Measurements from ENCODE around the gene DAO. TPM values are rescaled to one million over a fixed set of nuclear protein-coding genes. Genes with fewer than 3 reads are reported as not detected.
A peak's percentile ranks its signal among the peaks of the same experiment; 100 is the strongest.
"Not testable (repeated sequence)": the region's sequence is repeated elsewhere in the genome, so short reads cannot be mapped to it uniquely, and the experiment has no call there.

Gene DAO
- total RNA-seq, 2 experiments from 2014 or later: not detected

- Mint-ChIP-seq H3K4me1 (peaks cover 30% of the 10 kb centered on the region), H3K36me3 (peaks cover 25% of the 10 kb centered on the region)
- not testable (repeated sequence) for H3K9me3 Mint-ChIP-seq, H3K27me3 Mint-ChIP-seq, DNase-seq, H3K27ac Mint-ChIP-seq, H3K4me3 Mint-ChIP-seq
Observed at GRCh38 chr12:108841825-108842224, 38.1 kb upstream of the DAO start.

GRCh38 chr12:108842361-108842760, 37.5 kb upstream of the DAO start:
- Mint-ChIP-seq H3K4me1 (peaks cover 27% of the 10 kb centered on the region), H3K27ac (no peak overlapping the region), H3K4me3 (no peak overlapping the region), H3K36me3 (peaks cover 24% of the 10 kb centered on the region), H3K27me3 (no peaks in the 10 kb centered on the region), H3K9me3 (peaks cover 2% of the 10 kb centered on the region)
- no peak for DNase-seq

GRCh38 chr12:108843187-108843586, 36.7 kb upstream of the DAO start:
- Mint-ChIP-seq H3K4me1 (peaks cover 18% of the 10 kb centered on the region), H3K27ac (no peak overlapping the region), H3K9me3 (peaks cover 2% of the 10 kb centered on the region), H3K4me3 (no peak overlapping the region), H3K27me3 (no peaks in the 10 kb centered on the region), H3K36me3 (peaks cover 25% of the 10 kb centered on the region)
- no peak for DNase-seq

GRCh38 chr12:108845696-108846095, 34.2 kb upstream of the DAO start:
- no peaks in the 10 kb centered on the region for H3K27me3 Mint-ChIP-seq
- H3K36me3 Mint-ChIP-seq: peaks cover 16% of the 10 kb centered on the region
- DNase-seq: no peak
- H3K9me3 Mint-ChIP-seq: no peaks in the 10 kb centered on the region
- no peaks in the 10 kb centered on the region for H3K4me1 Mint-ChIP-seq
- no peak overlapping the region for H3K4me3 Mint-ChIP-seq
- no peak overlapping the region for H3K27ac Mint-ChIP-seq

- Mint-ChIP-seq H3K36me3 (peaks cover 16% of the 10 kb centered on the region), H3K9me3 (no peaks in the 10 kb centered on the region), H3K27ac (no peak overlapping the region), H3K27me3 (no peaks in the 10 kb centered on the region), H3K4me1 (peaks cover 4% of the 10 kb centered on the region), H3K4me3 (no peak overlapping the region)
- no peak for DNase-seq
Observed at GRCh38 chr12:108846290-108846701, 33.6 kb upstream of the DAO start.

GRCh38 chr12:108847705-108848104, 32.2 kb upstream of the DAO start:
- Mint-ChIP-seq H3K27me3 (no peaks in the 10 kb centered on the region), H3K27ac (peak overlapping the region; percentile 4), H3K9me3 (no peaks in the 10 kb centered on the region), H3K36me3 (peaks cover 12% of the 10 kb centered on the region), H3K4me3 (no peak overlapping the region), H3K4me1 (peaks cover 4% of the 10 kb centered on the region)
- no peak for DNase-seq

GRCh38 chr12:108849660-108850059, 30.2 kb upstream of the DAO start:
- Mint-ChIP-seq H3K36me3 (peaks cover 20% of the 10 kb centered on the region), H3K27me3 (no peaks in the 10 kb centered on the region), H3K4me3 (no peak overlapping the region), H3K27ac (no peak overlapping the region), H3K4me1 (peaks cover 14% of the 10 kb centered on the region), H3K9me3 (no peaks in the 10 kb centered on the region)
- DNase-seq: no peak

- H3K4me1 Mint-ChIP-seq: peaks cover 20% of the 10 kb centered on the region
- no peak for DNase-seq
- no peak overlapping the region for H3K4me3 Mint-ChIP-seq
- no peak overlapping the region for H3K27ac Mint-ChIP-seq
- H3K27me3 Mint-ChIP-seq: no peaks in the 10 kb centered on the region
- H3K36me3 Mint-ChIP-seq: peaks cover 33% of the 10 kb centered on the region
- H3K9me3 Mint-ChIP-seq: peaks cover 6% of the 10 kb centered on the region
Observed at GRCh38 chr12:108850854-108851573, 28.9 kb upstream of the DAO start.

GRCh38 chr12:108852674-108853309, 27.1 kb upstream of the DAO start:
- H3K4me1 Mint-ChIP-seq: peaks cover 30% of the 10 kb centered on the region
- DNase-seq: no peak
- H3K27ac Mint-ChIP-seq: no peak overlapping the region

GRCh38 chr12:108853426-108853825, 26.5 kb upstream of the DAO start:
- peaks cover 31% of the 10 kb centered on the region for H3K36me3 Mint-ChIP-seq

More at GRCh38 chr12:108852674-108853309, 27.1 kb upstream of the DAO start:
- no peaks in the 10 kb centered on the region for H3K27me3 Mint-ChIP-seq
- H3K4me3 Mint-ChIP-seq: no peak overlapping the region
- H3K36me3 Mint-ChIP-seq: peaks cover 35% of the 10 kb centered on the region
- peaks cover 6% of the 10 kb centered on the region for H3K9me3 Mint-ChIP-seq

GRCh38 chr12:108853981-108854446, 25.9 kb upstream of the DAO start:
- Mint-ChIP-seq H3K9me3 (peaks cover 6% of the 10 kb centered on the region), H3K4me3 (no peak overlapping the region), H3K27ac (no peak overlapping the region)

More at GRCh38 chr12:108853426-108853825, 26.5 kb upstream of the DAO start:
- H3K9me3 Mint-ChIP-seq: peaks cover 6% of the 10 kb centered on the region
- H3K27ac Mint-ChIP-seq: no peak overlapping the region
- peaks cover 4% of the 10 kb centered on the region for H3K27me3 Mint-ChIP-seq
- H3K4me3 Mint-ChIP-seq: no peak overlapping the region
- DNase-seq: no peak
- peaks cover 34% of the 10 kb centered on the region for H3K4me1 Mint-ChIP-seq

GRCh38 chr12:108854451-108855283, 25.2 kb upstream of the DAO start:
- Mint-ChIP-seq H3K9me3 (peaks cover 6% of the 10 kb centered on the region), H3K4me3 (no peak overlapping the region), H3K4me1 (peaks cover 44% of the 10 kb centered on the region), H3K27ac (no peak overlapping the region), H3K27me3 (peaks cover 12% of the 10 kb centered on the region), H3K36me3 (peaks cover 30% of the 10 kb centered on the region)
- DNase-seq: no peak

More at GRCh38 chr12:108853981-108854446, 25.9 kb upstream of the DAO start:
- peaks cover 30% of the 10 kb centered on the region for H3K36me3 Mint-ChIP-seq
- peaks cover 7% of the 10 kb centered on the region for H3K27me3 Mint-ChIP-seq
- no peak for DNase-seq
- peaks cover 40% of the 10 kb centered on the region for H3K4me1 Mint-ChIP-seq

GRCh38 chr12:108855284-108856169, 24.4 kb upstream of the DAO start:
- H3K27me3 Mint-ChIP-seq: peaks cover 12% of the 10 kb centered on the region
- H3K4me1 Mint-ChIP-seq: peaks cover 44% of the 10 kb centered on the region
- H3K9me3 Mint-ChIP-seq: peaks cover 6% of the 10 kb centered on the region
- no peak for DNase-seq
- peaks cover 30% of the 10 kb centered on the region for H3K36me3 Mint-ChIP-seq
- H3K27ac Mint-ChIP-seq: no peak overlapping the region
- peak overlapping the region; percentile 97 for H3K4me3 Mint-ChIP-seq

GRCh38 chr12:108856170-108856427, 23.8 kb upstream of the DAO start:
- DNase-seq: no peak
- Mint-ChIP-seq H3K4me1 (peaks cover 41% of the 10 kb centered on the region), H3K36me3 (peaks cover 30% of the 10 kb centered on the region), H3K27ac (peak overlapping the region; percentile 92), H3K27me3 (peaks cover 12% of the 10 kb centered on the region), H3K4me3 (peak overlapping the region; percentile 97), H3K9me3 (peaks cover 6% of the 10 kb centered on the region)

Measured in activated naive CD8-positive, alpha-beta T cell treated with anti-CD3 and anti-CD28 coated beads for 36 hours (primary cell).